ENCODE results near the gene TXK.
A peak's percentile ranks its signal among the peaks of the same experiment; 100 is the strongest.

Gene TXK

GRCh38 chr4:48133669-48134068 lies 381 bp downstream of the TXK start:
- ATAC-seq, result peak; percentile 41 to 42

GRCh38 chr4:48131736-48132135 lies 2.3 kb downstream of the TXK start:
- ATAC-seq, result no peak

GRCh38 chr4:48130100-48130499 lies 4.0 kb downstream of the TXK start:
- no peak for ATAC-seq

- peak; percentile 36 to 37 for ATAC-seq
Observed at GRCh38 chr4:48129307-48130014, 4.6 kb downstream of the TXK start.

DNA sequence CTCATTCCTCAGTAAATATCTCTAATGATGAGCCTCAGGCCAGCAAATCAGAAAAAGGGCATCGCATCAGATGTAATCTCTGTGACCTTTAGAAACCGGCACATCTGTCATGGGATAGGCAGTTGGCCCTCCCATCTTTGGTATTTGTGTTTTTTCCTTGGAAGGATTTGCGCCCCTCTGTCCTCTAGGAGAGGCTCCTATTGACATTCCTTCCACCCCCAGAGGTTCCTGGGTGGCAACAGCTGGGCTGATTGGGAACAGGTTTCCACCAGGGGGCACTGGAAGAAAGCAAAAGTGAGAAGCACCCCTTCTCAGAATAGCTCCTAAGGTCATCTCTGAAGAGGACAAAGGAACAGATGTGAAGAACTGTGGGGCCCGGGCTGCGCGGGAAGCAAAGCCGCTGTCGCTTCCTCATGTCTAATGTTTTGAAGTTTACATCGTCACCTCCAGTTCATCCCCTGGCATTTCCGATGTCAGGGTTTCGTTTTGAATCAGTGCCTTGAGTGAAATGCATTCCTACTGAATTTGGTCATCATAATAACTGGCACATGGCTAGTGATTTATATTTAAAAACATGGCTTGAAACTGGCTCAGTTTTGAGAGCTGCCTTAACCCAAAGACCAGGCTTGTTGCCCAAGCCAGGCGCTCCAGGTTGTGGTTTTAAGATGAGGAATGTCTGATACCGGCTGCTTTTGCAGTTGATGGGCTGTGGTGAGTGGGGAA lies 6.2 kb downstream of the TXK start:
- ATAC-seq, result peak; percentile 63 to 69

DNA sequence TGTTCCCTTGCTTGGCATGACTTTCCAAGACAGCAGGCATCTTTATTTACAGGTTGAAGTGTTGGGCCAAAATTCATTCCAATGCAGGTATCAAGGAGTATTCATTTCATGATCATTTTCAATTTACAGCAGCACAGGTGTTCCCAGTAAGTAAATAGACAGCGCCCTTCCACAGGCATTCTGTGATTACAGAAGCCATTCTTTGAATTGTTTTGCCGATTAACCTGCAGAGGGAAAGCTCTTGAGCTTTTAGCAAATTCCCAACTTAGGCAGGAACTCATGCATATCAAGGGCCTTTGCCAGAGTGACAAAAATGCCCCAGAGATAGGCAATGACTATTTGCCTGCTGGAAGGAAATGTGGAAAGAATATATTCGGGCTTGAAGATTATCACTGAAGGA lies 6.8 kb downstream of the TXK start:
- ATAC-seq, result no peak

DNA sequence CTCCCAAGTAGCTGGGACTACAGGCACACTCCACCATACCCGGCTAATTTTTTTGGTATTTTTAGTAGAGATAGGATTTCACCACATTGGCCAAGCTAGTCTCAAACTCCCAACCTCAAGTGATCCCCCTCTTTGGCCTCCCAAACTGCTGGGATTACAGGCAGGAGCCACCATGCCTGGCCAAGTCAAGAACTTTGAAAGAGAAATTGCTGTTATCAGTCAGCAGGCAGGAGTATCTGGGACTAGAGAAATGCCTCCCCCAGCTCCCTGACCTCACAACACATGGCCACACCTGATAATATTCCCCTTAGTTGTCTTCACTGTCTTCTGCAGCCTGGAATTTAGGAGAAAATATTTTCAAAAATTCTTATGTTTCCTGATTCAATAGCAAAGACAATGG lies 7.4 kb downstream of the TXK start:
- no peak for ATAC-seq

GRCh38 chr4:48124870-48125269 lies 9.2 kb downstream of the TXK start:
- peak; percentile 41 to 43 for ATAC-seq

DNA sequence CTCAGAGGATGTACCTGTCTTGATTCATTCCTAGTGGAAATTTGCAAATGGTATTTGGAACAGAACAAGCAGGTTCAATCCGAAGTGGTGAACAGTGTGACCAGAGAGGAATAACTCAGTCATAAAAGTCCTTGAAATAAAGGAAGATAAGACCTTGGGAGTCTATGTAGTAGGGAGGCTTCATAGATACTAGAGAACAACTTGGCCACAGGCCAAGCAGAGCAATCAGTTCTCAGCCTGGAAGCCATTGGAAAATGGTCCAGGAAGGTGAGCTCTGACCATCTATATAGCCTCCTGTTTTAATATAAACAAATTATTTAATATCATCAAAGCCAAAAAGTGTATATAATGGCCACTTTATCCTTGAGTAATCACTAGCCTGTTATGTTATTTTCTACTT lies 11.3 kb downstream of the TXK start:
- ATAC-seq, result no peak

DNA sequence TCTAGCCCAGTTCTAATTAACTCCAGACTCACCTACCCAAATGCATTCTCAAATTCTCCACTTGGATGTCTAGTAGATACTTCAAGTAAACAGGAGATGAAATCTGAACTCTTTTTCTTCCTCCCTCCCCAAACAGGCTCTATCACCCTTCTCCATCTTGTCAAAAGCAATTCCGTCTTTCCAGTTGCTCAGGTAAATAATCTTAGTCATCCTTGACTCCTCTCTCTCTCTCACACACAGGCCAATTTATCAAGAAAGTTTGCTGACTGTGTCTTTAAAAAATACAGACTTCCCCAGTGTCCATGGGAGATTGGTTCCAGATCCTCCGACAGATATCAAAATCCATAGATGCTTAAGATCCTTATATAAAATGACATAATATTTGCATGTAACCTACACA lies 12.9 kb downstream of the TXK start:
- ATAC-seq, result no peak

DNA sequence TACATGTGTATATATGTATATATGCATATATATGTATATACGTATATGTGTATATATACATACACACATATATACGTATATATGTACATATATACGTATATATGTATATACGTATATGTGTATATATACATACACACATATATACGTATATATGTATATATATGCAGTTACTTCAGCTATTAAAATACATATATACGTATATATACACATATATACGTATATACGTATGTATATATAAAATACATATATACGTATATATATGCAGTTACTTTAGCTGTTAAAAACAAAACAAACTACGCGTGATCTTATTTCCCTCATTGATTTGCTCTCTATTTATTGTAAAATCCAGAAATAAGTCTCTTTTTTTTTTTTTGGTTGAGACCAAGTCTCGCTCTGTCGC lies 13.9 kb downstream of the TXK start:
- no peak for ATAC-seq

DNA sequence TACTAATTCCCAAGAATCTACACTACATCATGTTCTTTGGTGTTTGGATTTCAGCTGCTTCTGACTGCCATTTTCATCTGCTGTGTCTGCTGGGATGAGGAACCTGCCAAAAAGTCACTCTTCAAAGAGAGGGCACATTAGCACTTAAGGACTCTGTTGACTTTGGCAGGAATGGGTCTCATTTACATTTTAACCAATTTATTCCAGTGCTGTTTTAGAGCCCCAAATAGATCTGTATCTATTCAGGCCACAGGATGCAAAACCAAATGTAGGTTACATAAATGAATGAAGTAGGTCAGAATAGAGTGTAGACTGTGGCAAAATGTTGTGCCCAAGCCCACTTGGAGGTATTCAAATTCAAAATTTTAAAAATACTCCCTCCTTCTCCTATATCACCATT lies 14.4 kb downstream of the TXK start:
- no peak for ATAC-seq

- no peak for ATAC-seq
Observed at GRCh38 chr4:48118081-48118480, 16.0 kb downstream of the TXK start.

DNA sequence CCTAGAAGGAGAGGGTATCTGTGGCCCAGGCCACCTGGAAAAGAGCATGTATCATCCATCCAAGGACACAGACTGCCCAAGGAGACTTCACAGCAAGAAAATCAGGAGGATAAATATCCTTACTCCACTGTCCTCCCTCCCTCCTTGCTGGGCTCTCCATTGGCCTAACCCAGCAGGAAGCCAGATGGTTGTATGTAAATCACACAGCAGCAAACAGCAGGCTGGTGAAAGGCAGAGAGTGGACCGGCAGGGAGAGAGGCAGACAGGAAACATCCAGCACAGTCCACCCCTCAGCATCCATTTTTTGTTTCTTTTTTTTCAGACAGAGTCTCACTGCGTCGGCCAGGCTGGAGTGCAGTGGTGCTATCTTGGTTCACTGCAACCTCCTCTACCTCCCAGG lies 17.5 kb downstream of the TXK start:
- ATAC-seq, result no peak

DNA sequence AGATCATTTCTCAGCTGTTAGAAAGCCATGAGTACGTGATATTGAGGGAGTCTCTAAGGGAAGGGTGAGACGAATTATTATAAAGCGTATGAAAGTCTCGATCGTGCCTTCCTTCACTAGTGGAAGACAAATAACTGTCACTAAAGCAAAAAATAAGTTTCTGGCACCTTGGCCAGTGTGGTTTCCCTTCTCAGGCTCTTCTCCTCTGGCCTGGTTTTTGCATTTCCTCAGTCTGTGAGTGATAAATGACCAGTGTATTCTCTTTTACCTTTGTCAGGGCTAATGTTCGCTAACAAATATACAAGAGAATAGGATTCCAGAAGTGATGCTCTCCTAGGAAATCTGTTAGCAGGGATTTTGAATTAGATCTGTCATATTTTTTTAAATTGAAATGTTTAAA lies 19.6 kb downstream of the TXK start:
- ATAC-seq, result no peak

GRCh38 chr4:48112017-48112667 lies 21.9 kb downstream of the TXK start:
- ATAC-seq, result peak; percentile 37 to 67

DNA sequence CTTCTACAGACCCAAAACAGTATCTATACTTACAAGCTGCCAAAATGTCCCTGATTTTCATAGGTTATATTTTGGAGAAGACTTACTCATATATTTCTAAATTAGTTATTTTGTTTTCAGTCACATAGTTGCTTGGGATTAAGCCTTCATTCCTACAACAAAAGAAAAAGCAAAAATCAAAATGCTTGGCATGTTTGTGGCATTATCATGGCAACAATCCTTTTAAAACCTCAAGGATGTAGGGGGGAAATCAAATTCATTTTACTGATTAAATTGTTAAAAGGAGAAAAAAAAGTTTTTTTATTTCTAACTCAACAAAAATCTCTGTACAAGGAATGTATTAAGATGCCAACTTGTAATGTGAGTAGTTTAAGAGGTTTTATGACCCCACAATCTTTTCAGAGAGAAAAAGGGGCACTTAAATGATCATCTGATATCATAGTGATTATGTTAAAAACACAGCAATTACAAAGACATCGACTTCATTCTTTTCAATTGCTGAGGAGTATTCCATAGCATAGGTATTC lies 23.5 kb downstream of the TXK start:
- no peak for ATAC-seq

DNA sequence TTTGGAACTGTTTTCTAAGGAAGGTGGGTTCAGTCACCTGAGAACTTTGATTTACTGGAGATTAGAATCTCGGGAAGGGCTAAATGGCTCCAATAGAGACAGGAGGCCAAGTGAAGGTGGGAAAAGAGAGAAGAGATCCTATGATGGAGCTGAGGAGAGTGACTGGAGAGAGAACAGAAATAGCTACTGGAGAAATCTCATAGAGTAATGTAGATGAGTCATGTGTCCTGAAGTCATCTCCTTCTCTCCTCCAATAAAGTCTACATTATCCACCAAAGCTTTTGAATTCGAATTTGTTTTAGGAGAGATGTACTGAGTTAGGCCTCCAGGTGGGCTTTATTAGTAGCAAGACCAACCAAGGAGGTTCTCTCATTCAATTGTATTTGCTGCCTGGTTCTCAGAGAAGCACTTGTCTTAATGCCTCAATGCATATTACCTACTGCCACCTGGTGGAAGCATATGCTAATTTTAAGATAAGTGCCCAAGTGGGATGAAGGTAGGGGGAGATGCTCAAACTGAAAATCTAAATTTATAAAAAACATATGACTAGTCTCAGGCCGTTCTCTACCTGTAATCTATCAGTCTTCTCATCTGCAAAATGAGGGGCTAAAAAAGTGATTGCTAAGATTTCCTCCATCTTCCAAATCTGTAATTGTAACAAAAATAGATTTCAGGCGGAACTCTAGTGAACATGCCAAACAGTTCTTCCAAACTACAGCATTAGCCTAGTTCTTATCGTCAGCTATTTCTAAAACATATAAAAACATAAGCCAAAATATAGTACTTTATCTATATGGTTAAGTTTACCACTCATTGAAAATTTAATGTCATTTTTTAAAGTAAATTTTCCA lies 24.4 kb downstream of the TXK start:
- ATAC-seq, result peak; percentile 70

- ATAC-seq, result no peak
Observed at GRCh38 chr4:48108309-48109073, 25.6 kb downstream of the TXK start.

DNA sequence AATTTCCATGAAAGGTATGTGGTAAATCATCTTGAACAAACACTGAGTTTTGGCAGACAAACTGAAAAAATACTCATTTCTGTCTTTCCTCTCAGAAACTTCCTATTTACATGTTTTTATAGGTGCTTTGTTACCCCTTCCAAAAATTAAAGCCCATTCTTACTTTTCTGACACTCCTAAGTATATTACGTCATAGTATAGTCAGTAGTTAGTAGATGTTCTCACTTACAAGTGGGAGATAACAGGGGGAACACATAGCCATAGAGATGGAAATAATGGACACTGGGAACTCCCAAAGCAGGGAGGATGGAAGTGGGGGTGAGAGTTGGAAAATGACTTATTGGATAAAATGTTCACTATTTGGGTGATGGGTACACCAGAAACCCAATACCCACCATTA lies 28.8 kb downstream of the TXK start:
- no peak for ATAC-seq

DNA sequence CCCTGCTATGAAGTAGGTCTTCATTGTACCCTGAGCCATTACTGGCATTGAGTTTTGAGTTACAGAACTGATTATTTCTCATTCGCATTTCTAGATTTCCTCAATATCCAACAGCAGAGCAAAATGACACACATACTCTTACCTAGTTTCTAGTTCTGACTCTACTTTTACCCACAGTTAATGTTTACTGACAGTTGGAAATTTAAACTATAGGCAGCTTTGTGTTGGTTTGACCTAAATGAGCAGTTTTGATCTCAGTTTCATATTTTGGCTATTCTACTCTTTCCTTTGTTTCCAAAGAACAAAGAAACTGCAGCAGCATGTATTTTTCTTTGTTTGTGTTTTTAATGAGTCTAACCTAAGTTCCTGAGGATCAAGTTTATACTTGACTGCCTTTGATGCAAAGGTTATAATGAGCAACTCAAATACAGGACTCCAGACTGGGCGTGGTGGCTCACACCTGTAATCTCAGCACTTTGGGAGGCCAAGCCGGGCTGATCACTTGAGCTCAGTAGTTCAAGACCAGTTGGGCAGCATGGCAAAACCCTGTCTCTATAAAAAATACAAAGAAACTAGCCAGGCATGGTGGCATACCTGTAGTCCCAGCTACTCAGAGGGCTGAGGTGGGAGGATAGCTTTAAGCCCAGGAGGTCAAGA lies 30.4 kb downstream of the TXK start:
- peak; percentile 78 to 79 for ATAC-seq
